ENCODE results near the gene SPAG6.

The SPAG6 gene

DNA sequence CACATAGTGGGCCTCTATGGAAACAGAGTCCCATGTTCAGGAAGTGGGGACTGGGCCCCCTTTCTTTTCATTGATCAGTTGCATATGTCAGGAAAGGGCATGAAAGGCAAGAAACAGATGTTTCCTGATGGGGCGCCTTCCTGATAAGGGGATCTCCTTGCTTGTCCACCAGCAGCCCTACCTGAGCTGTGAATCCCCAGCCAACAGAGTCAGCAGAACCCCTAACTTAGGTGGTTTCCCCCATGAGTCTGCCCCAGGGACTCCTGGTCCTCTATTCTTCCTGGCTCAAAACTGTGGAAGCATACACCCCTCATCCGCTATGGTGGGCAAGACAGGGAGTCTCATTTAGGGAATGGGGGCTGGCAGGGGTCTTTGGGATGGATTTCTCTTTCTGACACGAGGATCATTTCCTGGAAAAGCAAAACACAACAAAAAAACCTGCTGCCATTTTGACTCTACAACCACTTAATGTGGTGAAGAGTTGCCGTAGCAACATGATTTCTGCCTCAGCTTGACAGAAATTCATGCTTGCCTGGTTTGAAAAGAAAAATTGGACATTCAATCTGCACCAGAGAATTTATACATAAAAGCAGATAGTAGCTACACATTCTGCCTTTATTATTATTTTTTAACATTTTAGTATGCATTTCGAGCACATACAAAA is 119.8 kb downstream of the SPAG6 start:
- no peak for DNase-seq

DNA sequence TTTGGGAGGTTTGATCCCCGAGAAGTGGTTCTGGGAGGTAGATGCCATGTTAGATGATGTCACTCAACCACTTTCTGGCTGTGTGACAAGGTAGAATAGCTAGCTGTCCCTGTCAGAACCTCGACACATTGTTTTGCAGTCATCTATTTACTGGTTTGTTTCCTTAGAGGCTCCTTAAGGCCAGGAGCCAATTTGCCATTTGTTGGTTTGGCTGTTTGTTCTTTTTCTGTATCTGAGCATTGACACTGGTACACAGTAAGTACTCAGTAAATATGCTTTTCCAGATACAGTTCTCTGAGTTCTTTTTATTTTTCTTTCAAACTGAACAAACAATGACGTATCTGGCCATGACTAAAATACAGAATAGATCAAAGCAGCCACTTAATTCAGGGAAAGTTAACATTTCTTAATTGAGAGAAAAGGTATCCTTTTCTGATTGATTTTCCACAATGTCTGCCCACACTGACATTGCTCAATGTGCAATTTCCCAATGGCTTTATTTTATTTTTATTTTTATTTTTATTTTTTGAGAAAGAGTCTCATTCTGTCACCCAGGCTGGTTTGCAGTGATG is 121.6 kb downstream of the SPAG6 start:
- no peak for DNase-seq
